Measurements from ENCODE around the gene CENPA.

The CENPA gene

GRCh38 chr2:26765475-26766200 is 20.2 kb upstream of the CENPA start:
- H3K4me3 ChIP-seq (ENCODE audit: low read depth, low read length), result peak overlapping the region; percentile 94
- no peak for DNase-seq
- no peak for TF ChIP-seq CTCF (IDR thresholded peaks at IDR 0.05; ENCODE audit: low read depth, low read length)

GRCh38 chr2:26767129-26767528 is 18.7 kb upstream of the CENPA start:
- Histone ChIP-seq H3K36me3 (peaks cover 3% of the 10 kb centered on the region), H3K4me3 (ENCODE audit: low read depth, low read length) (no peak overlapping the region), H3K4me1 (peaks cover 13% of the 10 kb centered on the region), H3K9me3 (no peaks in the 10 kb centered on the region), H3K27me3 (no peaks in the 10 kb centered on the region)
- no peak for DNase-seq
- no peak for TF ChIP-seq CTCF (IDR thresholded peaks at IDR 0.05; ENCODE audit: low read depth, low read length)

More at GRCh38 chr2:26765475-26766200, 20.2 kb upstream of the CENPA start:
- no peaks in the 10 kb centered on the region for H3K27me3 ChIP-seq
- H3K9me3 ChIP-seq, result no peaks in the 10 kb centered on the region
- H3K4me1 ChIP-seq, result peaks cover under 1% of the 10 kb centered on the region; the same call in 1 of the 2 replicates
- H3K36me3 ChIP-seq, result no peaks in the 10 kb centered on the region; the same call in 1 of the 2 replicates

GRCh38 chr2:26767894-26768487 is 17.9 kb upstream of the CENPA start:
- Histone ChIP-seq H3K4me3 (ENCODE audit: low read depth, low read length) (no peak overlapping the region), H3K9me3 (no peaks in the 10 kb centered on the region), H3K27me3 (no peaks in the 10 kb centered on the region), H3K36me3 (peaks cover 9% of the 10 kb centered on the region), H3K4me1 (peaks cover 19% of the 10 kb centered on the region)
- no peak for DNase-seq
- no peak for TF ChIP-seq CTCF (IDR thresholded peaks at IDR 0.05; ENCODE audit: low read depth, low read length)

GRCh38 chr2:26768759-26769088 is 17.1 kb upstream of the CENPA start:
- Histone ChIP-seq H3K4me1 (peaks cover 19% of the 10 kb centered on the region), H3K9me3 (no peaks in the 10 kb centered on the region), H3K4me3 (ENCODE audit: low read depth, low read length) (no peak overlapping the region), H3K36me3 (peaks cover 9% of the 10 kb centered on the region), H3K27me3 (no peaks in the 10 kb centered on the region)
- no peak for DNase-seq
- no peak for TF ChIP-seq CTCF (IDR thresholded peaks at IDR 0.05; ENCODE audit: low read depth, low read length)

- H3K4me1 ChIP-seq, result peaks cover 19% of the 10 kb centered on the region
- no peak overlapping the region for H3K4me3 ChIP-seq (ENCODE audit: low read depth, low read length)
- TF ChIP-seq CTCF (IDR thresholded peaks at IDR 0.05; ENCODE audit: low read depth, low read length), result no peak
- H3K9me3 ChIP-seq, result no peaks in the 10 kb centered on the region
- no peaks in the 10 kb centered on the region for H3K27me3 ChIP-seq
- peaks cover 9% of the 10 kb centered on the region for H3K36me3 ChIP-seq
- DNase-seq, result no peak
These were observed 16.6 kb upstream of the CENPA start for GRCh38 chr2:26769089-26769761.

All from BE2C (cell line).